ENCODE results near the gene TTR. TPM values are rescaled to one million over a fixed set of nuclear protein-coding genes. Genes with fewer than 3 reads are reported as not detected.
A peak's percentile ranks its signal among the peaks of the same experiment; 100 is the strongest.

Gene TTR
- total and polyA plus RNA-seq, 9 of the 15 experiments (the other 6 are each of a cell fraction or from before 2014, with no cell fraction given), result 0.17 to 0.53 TPM; not detected in 7

GRCh38 chr18:31553800-31554199 lies 37.9 kb upstream of the TTR start:
- ATAC-seq, result 0 out of 3 replicates have a peak, but pooled peaks have one; percentile 18
- peaks cover 3 to 8% of the 10 kb centered on the region in 2 experiments; a peak in 2 of 5 replicates for H3K27me3 ChIP-seq (ENCODE audit: control insufficient read depth in 2 of 2, insufficient read depth in 2 of 2, low read length in 2 of 2)
- intact Hi-C loops (cut with micrococcal nuclease) (no loop called here), in situ Hi-C loops (cut with MboI) (loop anchor here (10.0 kb wide), 1 partner anchor 271 kb away; no protein-coding TSS in a partner anchor)
- H3K79me2 ChIP-seq (ENCODE audit: control insufficient read depth, insufficient read depth, low read length), result no peaks in the 10 kb centered on the region
- 1% methylated on average over 6 of the region's 6 CpGs for WGBS (ENCODE audit: insufficient coverage, low coverage, missing lambda C conversion rate)
- no peaks in the 10 kb centered on the region for H4K20me1 ChIP-seq (replicated peaks; ENCODE audit: control insufficient read depth, insufficient read depth, low read length)
- TF ChIP-seq ZNF764 (CRISPR knock-in tag; IDR thresholded peaks at IDR 0.05; ENCODE audit: low read depth), result no peak
- no peak for TF ChIP-seq THRAP3 (IDR thresholded peaks at IDR 0.05; ENCODE audit: borderline replicate concordance)
- TF ChIP-seq POLR2H (tag; IDR thresholded peaks at IDR 0.05; ENCODE audit: low read depth), result no peak
- TF ChIP-seq CTCF (IDR thresholded peaks at IDR 0.05 in 2 of 3, conservative IDR thresholded peaks at IDR 0.05 in 1 of 3; ENCODE audit: insufficient read depth in 2 of 3, low read depth in 1 of 3, low read length in 3 of 3), result peak; percentile 20 to 27 (median 26); a peak in 2 of 6 replicates
- no peak for TF ChIP-seq SNIP1 (IDR thresholded peaks at IDR 0.05; ENCODE audit: low read depth)
- TF ChIP-seq L3MBTL2 (IDR thresholded peaks at IDR 0.05), result no peak
- no TSS peak for BruUV-seq (replicated peaks)
- no peak overlapping the region for H3K27ac ChIP-seq (ENCODE audit: extremely low read depth, low read depth, low read length)
- ChIA-PET POLR2A (no interaction called here), CTCF (ENCODE audit: low intra/inter-chr PET ratio) (no interaction called here)
- no peaks in the 10 kb centered on the region for H3K9me1 ChIP-seq (ENCODE audit: control insufficient read depth, insufficient read depth, low read length)
- H3K9me3 ChIP-seq (replicated peaks; ENCODE audit: control insufficient read depth, insufficient read depth, low read depth, low read length), result no peaks in the 10 kb centered on the region
- DNase-seq (ENCODE audit: extremely low read depth in 1 of 4, low spot score in 3 of 4), result peak in 3 of 4 experiments; percentile 16 to 45 (median 42)
- no peaks in the 10 kb centered on the region for H3K4me1 ChIP-seq (replicated peaks in 1 of 2; ENCODE audit: control insufficient read depth in 2 of 2, insufficient read depth in 2 of 2, low read length in 2 of 2)
- no peak overlapping the region for H3K4me2 ChIP-seq (ENCODE audit: insufficient read depth, low read length)
- no peak for FAIRE-seq
- no peak overlapping the region for H2AFZ ChIP-seq (ENCODE audit: low read depth, low read length)
- H3K9ac ChIP-seq (ENCODE audit: insufficient read depth in 1 of 2, low read depth in 2 of 2, low read length in 2 of 2), result no peak overlapping the region
- H3K36me3 ChIP-seq (ENCODE audit: control insufficient read depth, insufficient read depth, low read length), result no peaks in the 10 kb centered on the region
- H3K4me3 ChIP-seq, result no peak overlapping the region
